ENCODE results near the gene CHST15. TPM values are rescaled to one million over a fixed set of nuclear protein-coding genes. Genes with fewer than 3 reads are reported as not detected.
A peak's percentile ranks its signal among the peaks of the same experiment; 100 is the strongest.

Gene CHST15
- total and polyA plus RNA-seq, 2 of the 13 experiments (the other 11 are each of a cell fraction or from before 2014, with no cell fraction given), result 1.4 to 94.7 TPM

DNA sequence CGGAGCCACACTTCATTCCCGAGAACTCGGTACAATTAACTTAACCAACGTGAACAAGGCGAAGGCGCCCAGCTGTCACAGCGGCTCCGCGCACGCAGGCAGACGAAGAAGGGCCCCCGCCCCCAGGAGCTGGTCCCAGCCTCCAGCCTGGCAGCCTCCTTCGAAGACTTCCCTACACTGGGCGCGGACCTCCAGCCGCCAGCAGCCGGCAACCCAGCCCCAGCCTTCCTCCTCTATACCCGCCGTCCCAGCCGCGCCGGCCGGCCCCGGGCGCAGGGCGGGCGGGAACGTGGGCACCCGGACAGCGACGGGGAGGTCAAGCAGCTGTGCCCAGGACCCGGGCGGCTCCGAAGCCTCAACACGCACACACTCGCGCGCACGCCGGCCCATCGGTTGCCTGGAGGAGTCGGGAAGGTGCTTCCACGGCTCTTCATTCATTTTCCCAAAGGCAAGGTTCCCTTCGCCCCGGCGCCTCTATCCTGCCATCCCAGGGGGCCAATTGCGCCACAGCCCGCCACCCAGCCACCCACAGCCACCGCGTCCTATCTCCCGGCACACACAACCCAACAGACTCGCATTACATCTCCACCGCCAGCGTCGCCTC, 1.6 kb downstream of the CHST15 start (continued):
- TF ChIP-seq, protein P1, sequence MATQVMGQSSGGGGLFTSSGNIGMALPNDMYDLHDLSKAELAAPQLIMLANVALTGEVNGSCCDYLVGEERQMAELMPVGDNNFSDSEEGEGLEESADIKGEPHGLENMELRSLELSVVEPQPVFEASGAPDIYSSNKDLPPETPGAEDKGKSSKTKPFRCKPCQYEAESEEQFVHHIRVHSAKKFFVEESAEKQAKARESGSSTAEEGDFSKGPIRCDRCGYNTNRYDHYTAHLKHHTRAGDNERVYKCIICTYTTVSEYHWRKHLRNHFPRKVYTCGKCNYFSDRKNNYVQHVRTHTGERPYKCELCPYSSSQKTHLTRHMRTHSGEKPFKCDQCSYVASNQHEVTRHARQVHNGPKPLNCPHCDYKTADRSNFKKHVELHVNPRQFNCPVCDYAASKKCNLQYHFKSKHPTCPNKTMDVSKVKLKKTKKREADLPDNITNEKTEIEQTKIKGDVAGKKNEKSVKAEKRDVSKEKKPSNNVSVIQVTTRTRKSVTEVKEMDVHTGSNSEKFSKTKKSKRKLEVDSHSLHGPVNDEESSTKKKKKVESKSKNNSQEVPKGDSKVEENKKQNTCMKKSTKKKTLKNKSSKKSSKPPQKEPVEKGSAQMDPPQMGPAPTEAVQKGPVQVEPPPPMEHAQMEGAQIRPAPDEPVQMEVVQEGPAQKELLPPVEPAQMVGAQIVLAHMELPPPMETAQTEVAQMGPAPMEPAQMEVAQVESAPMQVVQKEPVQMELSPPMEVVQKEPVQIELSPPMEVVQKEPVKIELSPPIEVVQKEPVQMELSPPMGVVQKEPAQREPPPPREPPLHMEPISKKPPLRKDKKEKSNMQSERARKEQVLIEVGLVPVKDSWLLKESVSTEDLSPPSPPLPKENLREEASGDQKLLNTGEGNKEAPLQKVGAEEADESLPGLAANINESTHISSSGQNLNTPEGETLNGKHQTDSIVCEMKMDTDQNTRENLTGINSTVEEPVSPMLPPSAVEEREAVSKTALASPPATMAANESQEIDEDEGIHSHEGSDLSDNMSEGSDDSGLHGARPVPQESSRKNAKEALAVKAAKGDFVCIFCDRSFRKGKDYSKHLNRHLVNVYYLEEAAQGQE (IDR thresholded peaks at IDR 0.05; ENCODE audit: borderline replicate concordance in 1 of 2, low read depth in 1 of 2, low read length in 2 of 2), result no peak
- TF ChIP-seq, protein P2, sequence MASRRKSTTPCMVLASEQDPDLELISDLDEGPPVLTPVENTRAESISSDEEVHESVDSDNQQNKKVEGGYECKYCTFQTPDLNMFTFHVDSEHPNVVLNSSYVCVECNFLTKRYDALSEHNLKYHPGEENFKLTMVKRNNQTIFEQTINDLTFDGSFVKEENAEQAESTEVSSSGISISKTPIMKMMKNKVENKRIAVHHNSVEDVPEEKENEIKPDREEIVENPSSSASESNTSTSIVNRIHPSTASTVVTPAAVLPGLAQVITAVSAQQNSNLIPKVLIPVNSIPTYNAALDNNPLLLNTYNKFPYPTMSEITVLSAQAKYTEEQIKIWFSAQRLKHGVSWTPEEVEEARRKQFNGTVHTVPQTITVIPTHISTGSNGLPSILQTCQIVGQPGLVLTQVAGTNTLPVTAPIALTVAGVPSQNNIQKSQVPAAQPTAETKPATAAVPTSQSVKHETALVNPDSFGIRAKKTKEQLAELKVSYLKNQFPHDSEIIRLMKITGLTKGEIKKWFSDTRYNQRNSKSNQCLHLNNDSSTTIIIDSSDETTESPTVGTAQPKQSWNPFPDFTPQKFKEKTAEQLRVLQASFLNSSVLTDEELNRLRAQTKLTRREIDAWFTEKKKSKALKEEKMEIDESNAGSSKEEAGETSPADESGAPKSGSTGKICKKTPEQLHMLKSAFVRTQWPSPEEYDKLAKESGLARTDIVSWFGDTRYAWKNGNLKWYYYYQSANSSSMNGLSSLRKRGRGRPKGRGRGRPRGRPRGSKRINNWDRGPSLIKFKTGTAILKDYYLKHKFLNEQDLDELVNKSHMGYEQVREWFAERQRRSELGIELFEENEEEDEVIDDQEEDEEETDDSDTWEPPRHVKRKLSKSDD (CRISPR knock-in tag; IDR thresholded peaks at IDR 0.05; ENCODE audit: low read depth), result no peak
- TF ChIP-seq ELF1 (CRISPR knock-in tag; IDR thresholded peaks at IDR 0.05) (no peak), NFYB (CRISPR knock-in tag; IDR thresholded peaks at IDR 0.05) (no peak), ZSCAN21 (CRISPR knock-in tag; IDR thresholded peaks at IDR 0.05; ENCODE audit: borderline replicate concordance) (no peak), IRF2 (CRISPR knock-in tag; IDR thresholded peaks at IDR 0.05) (no peak), HNF4G (IDR thresholded peaks at IDR 0.05; ENCODE audit: borderline replicate concordance, low read depth, low read length) (no peak), HNF4G (CRISPR knock-in tag; IDR thresholded peaks at IDR 0.05; ENCODE audit: borderline replicate concordance, low read depth) (no peak), NRL (CRISPR knock-in tag; IDR thresholded peaks at IDR 0.05; ENCODE audit: borderline replicate concordance) (peak; percentile 65; the same call in 1 of the 2 replicates), SAP130 (CRISPR knock-in tag; IDR thresholded peaks at IDR 0.05; ENCODE audit: low read depth) (0 out of 2 replicates have a peak, but pooled peaks have one; percentile 28), POLR2A (IDR thresholded peaks at IDR 0.05; ENCODE audit: insufficient read depth in 1 of 2, low read depth in 2 of 2, low read length in 2 of 2) (no peak), NFATC3 (CRISPR knock-in tag; IDR thresholded peaks at IDR 0.05) (no peak), ZNF24 (IDR thresholded peaks at IDR 0.05) (no peak), ZNF788 (CRISPR knock-in tag; IDR thresholded peaks at IDR 0.05; ENCODE audit: borderline replicate concordance) (no peak), SRY (CRISPR knock-in tag; IDR thresholded peaks at IDR 0.05) (0 out of 2 replicates have a peak, but pooled peaks have one; percentile 41), ZFP36L1 (CRISPR knock-in tag; IDR thresholded peaks at IDR 0.05) (no peak), MYNN (CRISPR knock-in tag; IDR thresholded peaks at IDR 0.05; ENCODE audit: low read depth) (no peak), TBL1XR1 (IDR thresholded peaks at IDR 0.05; ENCODE audit: borderline replicate concordance, low read length, partially characterized antibody) (no peak)
- TF ChIP-seq, protein P3, sequence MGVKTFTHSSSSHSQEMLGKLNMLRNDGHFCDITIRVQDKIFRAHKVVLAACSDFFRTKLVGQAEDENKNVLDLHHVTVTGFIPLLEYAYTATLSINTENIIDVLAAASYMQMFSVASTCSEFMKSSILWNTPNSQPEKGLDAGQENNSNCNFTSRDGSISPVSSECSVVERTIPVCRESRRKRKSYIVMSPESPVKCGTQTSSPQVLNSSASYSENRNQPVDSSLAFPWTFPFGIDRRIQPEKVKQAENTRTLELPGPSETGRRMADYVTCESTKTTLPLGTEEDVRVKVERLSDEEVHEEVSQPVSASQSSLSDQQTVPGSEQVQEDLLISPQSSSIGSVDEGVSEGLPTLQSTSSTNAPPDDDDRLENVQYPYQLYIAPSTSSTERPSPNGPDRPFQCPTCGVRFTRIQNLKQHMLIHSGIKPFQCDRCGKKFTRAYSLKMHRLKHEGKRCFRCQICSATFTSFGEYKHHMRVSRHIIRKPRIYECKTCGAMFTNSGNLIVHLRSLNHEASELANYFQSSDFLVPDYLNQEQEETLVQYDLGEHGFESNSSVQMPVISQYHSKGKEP (CRISPR knock-in tag; IDR thresholded peaks at IDR 0.05), result no peak
- TF ChIP-seq, protein P4, sequence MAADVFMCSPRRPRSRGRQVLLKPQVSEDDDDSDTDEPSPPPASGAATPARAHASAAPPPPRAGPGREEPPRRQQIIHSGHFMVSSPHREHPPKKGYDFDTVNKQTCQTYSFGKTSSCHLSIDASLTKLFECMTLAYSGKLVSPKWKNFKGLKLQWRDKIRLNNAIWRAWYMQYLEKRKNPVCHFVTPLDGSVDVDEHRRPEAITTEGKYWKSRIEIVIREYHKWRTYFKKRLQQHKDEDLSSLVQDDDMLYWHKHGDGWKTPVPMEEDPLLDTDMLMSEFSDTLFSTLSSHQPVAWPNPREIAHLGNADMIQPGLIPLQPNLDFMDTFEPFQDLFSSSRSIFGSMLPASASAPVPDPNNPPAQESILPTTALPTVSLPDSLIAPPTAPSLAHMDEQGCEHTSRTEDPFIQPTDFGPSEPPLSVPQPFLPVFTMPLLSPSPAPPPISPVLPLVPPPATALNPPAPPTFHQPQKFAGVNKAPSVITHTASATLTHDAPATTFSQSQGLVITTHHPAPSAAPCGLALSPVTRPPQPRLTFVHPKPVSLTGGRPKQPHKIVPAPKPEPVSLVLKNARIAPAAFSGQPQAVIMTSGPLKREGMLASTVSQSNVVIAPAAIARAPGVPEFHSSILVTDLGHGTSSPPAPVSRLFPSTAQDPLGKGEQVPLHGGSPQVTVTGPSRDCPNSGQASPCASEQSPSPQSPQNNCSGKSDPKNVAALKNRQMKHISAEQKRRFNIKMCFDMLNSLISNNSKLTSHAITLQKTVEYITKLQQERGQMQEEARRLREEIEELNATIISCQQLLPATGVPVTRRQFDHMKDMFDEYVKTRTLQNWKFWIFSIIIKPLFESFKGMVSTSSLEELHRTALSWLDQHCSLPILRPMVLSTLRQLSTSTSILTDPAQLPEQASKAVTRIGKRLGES (CRISPR knock-in tag; IDR thresholded peaks at IDR 0.05; ENCODE audit: borderline replicate concordance), result no peak

All from HepG2 (cell line).